SK-N-SH treated with all-trans-retinoic acid at 6 μM for 48 hours (cell line): ENCODE data around the gene MAP4K4.
A peak's percentile ranks its signal among the peaks of the same experiment; 100 is the strongest.

Experiments
- ATAC-seq: fragments of 200-7000 bp; cut with Tn5 transposase; 3 replicates; pipeline ENCODE4 v1.9.1; 2020; ENCODE audit warnings: mild to moderate bottlenecking, moderate library complexity
- ARNTL ChIP-seq: fragments of 450-650 bp; formaldehyde crosslinking; IDR thresholded peaks from 2 replicates; pipeline ENCODE4 v1.5.0; 2020; ENCODE audit warnings: low read depth, mild to moderate bottlenecking, moderate library complexity, borderline replicate concordance
- BACH2 ChIP-seq: fragments of 250-450 bp; sonication (Bioruptor Pico); IDR thresholded peaks from 2 replicates; pipeline ENCODE4 v1.9.0; 2021; ENCODE audit warnings: mild to moderate bottlenecking, borderline replicate concordance
- CSDC2 ChIP-seq: fragments of 250-450 bp; sonication (Bioruptor Pico); IDR thresholded peaks from 2 replicates; pipeline ENCODE4 v1.5.0; 2020; ENCODE audit warnings: mild to moderate bottlenecking, moderate library complexity
- ESRRG ChIP-seq: fragments of 250-450 bp; sonication (Bioruptor Pico); IDR thresholded peaks from 2 replicates; pipeline ENCODE4 v1.6.1; 2021; ENCODE audit warnings: mild to moderate bottlenecking
- GLIS3 ChIP-seq: fragments of 250-450 bp; sonication (Bioruptor Pico); IDR thresholded peaks from 2 replicates; pipeline ENCODE4 v1.5.0; 2020; ENCODE audit warnings: mild to moderate bottlenecking, moderate library complexity
- ISL1 ChIP-seq: fragments of 250-450 bp; sonication (Bioruptor Pico); IDR thresholded peaks from 2 replicates; pipeline ENCODE4 v2.1.2; 2022; ENCODE audit warnings: mild to moderate bottlenecking, moderate library complexity
- OSR1 ChIP-seq: fragments of 250-450 bp; sonication (Bioruptor Pico); IDR thresholded peaks from 2 replicates; pipeline ENCODE4 v1.8.0; 2022; ENCODE audit warnings: moderate library complexity, mild to moderate bottlenecking, inconsistent platforms
- PPARA ChIP-seq: fragments of 250-450 bp; sonication (Bioruptor Pico); IDR thresholded peaks from 2 replicates; pipeline ENCODE4 v1.5.0; 2020; ENCODE audit warnings: mild to moderate bottlenecking, borderline replicate concordance
- RARB ChIP-seq: fragments of 250-450 bp; sonication (Bioruptor Pico); IDR thresholded peaks from 2 replicates; pipeline ENCODE4 v1.8.0; 2021; ENCODE audit warnings: mild to moderate bottlenecking, moderate library complexity
- SNAI2 ChIP-seq: fragments of 250-450 bp; sonication (Bioruptor Pico); IDR thresholded peaks from 2 replicates; pipeline ENCODE4 v1.5.0; 2020; ENCODE audit warnings: mild to moderate bottlenecking, moderate library complexity
- TCF4 ChIP-seq: fragments of 250-450 bp; sonication (Bioruptor Pico); IDR thresholded peaks from 2 replicates; pipeline ENCODE4 v1.8.0; 2021; ENCODE audit warnings: mild to moderate bottlenecking, moderate library complexity, borderline replicate concordance
- TOX ChIP-seq: fragments of 250-450 bp; sonication (Bioruptor Pico); IDR thresholded peaks from 2 replicates; pipeline ENCODE4 v1.8.0; 2021; ENCODE audit warnings: mild to moderate bottlenecking, moderate library complexity, borderline replicate concordance
- ZC3H10 ChIP-seq: fragments of 250-450 bp; sonication (Bioruptor Pico); IDR thresholded peaks from 2 replicates; pipeline ENCODE4 v1.5.1; 2021; ENCODE audit warnings: mild to moderate bottlenecking, moderate library complexity
- ZFP3 ChIP-seq: fragments of 250-450 bp; sonication (Bioruptor Pico); IDR thresholded peaks from 2 replicates; pipeline ENCODE4 v1.5.0; 2020; ENCODE audit warnings: mild to moderate bottlenecking, moderate library complexity
- ZFP30 ChIP-seq: fragments of 450-650 bp; formaldehyde crosslinking; IDR thresholded peaks from 2 replicates; pipeline ENCODE4 v1.5.0; 2022; ENCODE audit warnings: mild to moderate bottlenecking, moderate library complexity
- ZNF565 ChIP-seq: fragments of 450-650 bp; formaldehyde crosslinking; conservative IDR thresholded peaks from 2 replicates; pipeline ENCODE4 v1.5.0; 2020; ENCODE audit warnings: low read depth, mild to moderate bottlenecking, moderate library complexity
- ZNF70 ChIP-seq: fragments of 450-650 bp; formaldehyde crosslinking; IDR thresholded peaks from 2 replicates; pipeline ENCODE4 v1.5.0; 2020; ENCODE audit warnings: mild to moderate bottlenecking, moderate library complexity
- ZNF8 ChIP-seq: fragments of 450-650 bp; formaldehyde crosslinking; IDR thresholded peaks from 2 replicates; pipeline ENCODE4 v1.5.0; 2020; ENCODE audit warnings: mild to moderate bottlenecking, moderate library complexity
- TF ChIP-seq, protein P1 (sequence below): fragments of 250-450 bp; sonication (Bioruptor Pico); IDR thresholded peaks from 2 replicates; pipeline ENCODE4 v1.8.0; 2021; ENCODE audit warnings: low read depth, mild to moderate bottlenecking, moderate library complexity, borderline replicate concordance
- TF ChIP-seq, protein P2 (sequence below): fragments of 250-450 bp; sonication (Bioruptor Pico); IDR thresholded peaks from 2 replicates; pipeline ENCODE4 v1.5.0; 2020; ENCODE audit warnings: mild to moderate bottlenecking, moderate library complexity
- TF ChIP-seq, protein P3 (sequence below): fragments of 250-450 bp; sonication (Bioruptor Pico); IDR thresholded peaks from 2 replicates; pipeline ENCODE4 v1.5.1; 2020; ENCODE audit warnings: low read depth, mild to moderate bottlenecking, moderate library complexity
- TF ChIP-seq, protein P4 (sequence below): fragments of 250-450 bp; sonication (Bioruptor Pico); IDR thresholded peaks from 2 replicates; pipeline ENCODE4 v1.5.1; 2021; ENCODE audit warnings: mild to moderate bottlenecking, moderate library complexity
- TF ChIP-seq, protein P5 (sequence below): fragments of 250-450 bp; sonication (Bioruptor Pico); IDR thresholded peaks from 2 replicates; pipeline ENCODE4 v1.8.0; 2020; ENCODE audit warnings: mild to moderate bottlenecking, moderate library complexity, borderline replicate concordance

The MAP4K4 gene

DNA sequence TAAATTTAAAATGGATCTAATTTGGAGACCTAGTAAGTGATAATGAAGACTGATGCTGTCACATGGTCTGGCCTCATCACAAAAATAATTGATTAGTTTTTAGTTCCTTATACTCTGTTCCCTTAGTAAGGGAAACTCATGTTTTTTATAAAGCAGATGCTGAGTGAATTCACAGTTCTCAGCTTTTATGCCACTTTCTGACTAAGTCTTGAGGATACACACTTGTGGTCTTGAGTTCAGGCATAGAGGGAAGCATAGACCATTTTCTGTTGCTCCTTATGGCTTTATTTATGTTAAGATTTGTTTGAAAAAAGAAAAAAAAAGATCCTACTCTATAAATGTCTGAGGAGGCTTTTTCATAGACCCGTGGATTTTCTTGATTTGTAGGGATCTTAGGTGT lies 91.1 kb downstream of the MAP4K4 start:
- ATAC-seq, result no peak
- TF ChIP-seq OSR1 (CRISPR knock-in tag) (no peak), CSDC2 (CRISPR knock-in tag) (no peak), ZNF8 (CRISPR knock-in tag) (no peak), PPARA (CRISPR knock-in tag) (no peak), RARB (CRISPR knock-in tag) (no peak), GLIS3 (CRISPR knock-in tag) (no peak), ZNF565 (CRISPR knock-in tag) (no peak), ZC3H10 (CRISPR knock-in tag) (no peak), TCF4 (no peak), SNAI2 (CRISPR knock-in tag) (no peak), TOX (CRISPR knock-in tag) (no peak), ARNTL (CRISPR knock-in tag) (no peak), ZFP30 (CRISPR knock-in tag) (no peak), ISL1 (CRISPR knock-in tag) (no peak), ESRRG (CRISPR knock-in tag) (no peak), ZNF70 (CRISPR knock-in tag) (no peak)
- TF ChIP-seq, protein P1, sequence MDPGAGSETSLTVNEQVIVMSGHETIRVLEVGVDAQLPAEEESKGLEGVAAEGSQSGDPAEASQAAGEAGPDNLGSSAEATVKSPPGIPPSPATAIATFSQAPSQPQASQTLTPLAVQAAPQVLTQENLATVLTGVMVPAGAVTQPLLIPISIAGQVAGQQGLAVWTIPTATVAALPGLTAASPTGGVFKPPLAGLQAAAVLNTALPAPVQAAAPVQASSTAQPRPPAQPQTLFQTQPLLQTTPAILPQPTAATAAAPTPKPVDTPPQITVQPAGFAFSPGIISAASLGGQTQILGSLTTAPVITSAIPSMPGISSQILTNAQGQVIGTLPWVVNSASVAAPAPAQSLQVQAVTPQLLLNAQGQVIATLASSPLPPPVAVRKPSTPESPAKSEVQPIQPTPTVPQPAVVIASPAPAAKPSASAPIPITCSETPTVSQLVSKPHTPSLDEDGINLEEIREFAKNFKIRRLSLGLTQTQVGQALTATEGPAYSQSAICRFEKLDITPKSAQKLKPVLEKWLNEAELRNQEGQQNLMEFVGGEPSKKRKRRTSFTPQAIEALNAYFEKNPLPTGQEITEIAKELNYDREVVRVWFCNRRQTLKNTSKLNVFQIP (CRISPR knock-in tag), result no peak
- TF ChIP-seq, protein P2, sequence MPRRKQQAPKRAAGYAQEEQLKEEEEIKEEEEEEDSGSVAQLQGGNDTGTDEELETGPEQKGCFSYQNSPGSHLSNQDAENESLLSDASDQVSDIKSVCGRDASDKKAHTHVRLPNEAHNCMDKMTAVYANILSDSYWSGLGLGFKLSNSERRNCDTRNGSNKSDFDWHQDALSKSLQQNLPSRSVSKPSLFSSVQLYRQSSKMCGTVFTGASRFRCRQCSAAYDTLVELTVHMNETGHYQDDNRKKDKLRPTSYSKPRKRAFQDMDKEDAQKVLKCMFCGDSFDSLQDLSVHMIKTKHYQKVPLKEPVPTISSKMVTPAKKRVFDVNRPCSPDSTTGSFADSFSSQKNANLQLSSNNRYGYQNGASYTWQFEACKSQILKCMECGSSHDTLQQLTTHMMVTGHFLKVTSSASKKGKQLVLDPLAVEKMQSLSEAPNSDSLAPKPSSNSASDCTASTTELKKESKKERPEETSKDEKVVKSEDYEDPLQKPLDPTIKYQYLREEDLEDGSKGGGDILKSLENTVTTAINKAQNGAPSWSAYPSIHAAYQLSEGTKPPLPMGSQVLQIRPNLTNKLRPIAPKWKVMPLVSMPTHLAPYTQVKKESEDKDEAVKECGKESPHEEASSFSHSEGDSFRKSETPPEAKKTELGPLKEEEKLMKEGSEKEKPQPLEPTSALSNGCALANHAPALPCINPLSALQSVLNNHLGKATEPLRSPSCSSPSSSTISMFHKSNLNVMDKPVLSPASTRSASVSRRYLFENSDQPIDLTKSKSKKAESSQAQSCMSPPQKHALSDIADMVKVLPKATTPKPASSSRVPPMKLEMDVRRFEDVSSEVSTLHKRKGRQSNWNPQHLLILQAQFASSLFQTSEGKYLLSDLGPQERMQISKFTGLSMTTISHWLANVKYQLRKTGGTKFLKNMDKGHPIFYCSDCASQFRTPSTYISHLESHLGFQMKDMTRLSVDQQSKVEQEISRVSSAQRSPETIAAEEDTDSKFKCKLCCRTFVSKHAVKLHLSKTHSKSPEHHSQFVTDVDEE (CRISPR knock-in tag), result no peak
- TF ChIP-seq, protein P3, sequence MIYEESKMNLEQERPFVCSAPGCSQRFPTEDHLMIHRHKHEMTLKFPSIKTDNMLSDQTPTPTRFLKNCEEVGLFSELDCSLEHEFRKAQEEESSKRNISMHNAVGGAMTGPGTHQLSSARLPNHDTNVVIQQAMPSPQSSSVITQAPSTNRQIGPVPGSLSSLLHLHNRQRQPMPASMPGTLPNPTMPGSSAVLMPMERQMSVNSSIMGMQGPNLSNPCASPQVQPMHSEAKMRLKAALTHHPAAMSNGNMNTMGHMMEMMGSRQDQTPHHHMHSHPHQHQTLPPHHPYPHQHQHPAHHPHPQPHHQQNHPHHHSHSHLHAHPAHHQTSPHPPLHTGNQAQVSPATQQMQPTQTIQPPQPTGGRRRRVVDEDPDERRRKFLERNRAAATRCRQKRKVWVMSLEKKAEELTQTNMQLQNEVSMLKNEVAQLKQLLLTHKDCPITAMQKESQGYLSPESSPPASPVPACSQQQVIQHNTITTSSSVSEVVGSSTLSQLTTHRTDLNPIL (CRISPR knock-in tag), result no peak
- TF ChIP-seq, protein P4, sequence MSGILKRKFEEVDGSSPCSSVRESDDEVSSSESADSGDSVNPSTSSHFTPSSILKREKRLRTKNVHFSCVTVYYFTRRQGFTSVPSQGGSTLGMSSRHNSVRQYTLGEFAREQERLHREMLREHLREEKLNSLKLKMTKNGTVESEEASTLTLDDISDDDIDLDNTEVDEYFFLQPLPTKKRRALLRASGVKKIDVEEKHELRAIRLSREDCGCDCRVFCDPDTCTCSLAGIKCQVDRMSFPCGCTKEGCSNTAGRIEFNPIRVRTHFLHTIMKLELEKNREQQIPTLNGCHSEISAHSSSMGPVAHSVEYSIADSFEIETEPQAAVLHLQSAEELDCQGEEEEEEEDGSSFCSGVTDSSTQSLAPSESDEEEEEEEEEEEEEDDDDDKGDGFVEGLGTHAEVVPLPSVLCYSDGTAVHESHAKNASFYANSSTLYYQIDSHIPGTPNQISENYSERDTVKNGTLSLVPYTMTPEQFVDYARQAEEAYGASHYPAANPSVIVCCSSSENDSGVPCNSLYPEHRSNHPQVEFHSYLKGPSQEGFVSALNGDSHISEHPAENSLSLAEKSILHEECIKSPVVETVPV (CRISPR knock-in tag), result no peak

DNA sequence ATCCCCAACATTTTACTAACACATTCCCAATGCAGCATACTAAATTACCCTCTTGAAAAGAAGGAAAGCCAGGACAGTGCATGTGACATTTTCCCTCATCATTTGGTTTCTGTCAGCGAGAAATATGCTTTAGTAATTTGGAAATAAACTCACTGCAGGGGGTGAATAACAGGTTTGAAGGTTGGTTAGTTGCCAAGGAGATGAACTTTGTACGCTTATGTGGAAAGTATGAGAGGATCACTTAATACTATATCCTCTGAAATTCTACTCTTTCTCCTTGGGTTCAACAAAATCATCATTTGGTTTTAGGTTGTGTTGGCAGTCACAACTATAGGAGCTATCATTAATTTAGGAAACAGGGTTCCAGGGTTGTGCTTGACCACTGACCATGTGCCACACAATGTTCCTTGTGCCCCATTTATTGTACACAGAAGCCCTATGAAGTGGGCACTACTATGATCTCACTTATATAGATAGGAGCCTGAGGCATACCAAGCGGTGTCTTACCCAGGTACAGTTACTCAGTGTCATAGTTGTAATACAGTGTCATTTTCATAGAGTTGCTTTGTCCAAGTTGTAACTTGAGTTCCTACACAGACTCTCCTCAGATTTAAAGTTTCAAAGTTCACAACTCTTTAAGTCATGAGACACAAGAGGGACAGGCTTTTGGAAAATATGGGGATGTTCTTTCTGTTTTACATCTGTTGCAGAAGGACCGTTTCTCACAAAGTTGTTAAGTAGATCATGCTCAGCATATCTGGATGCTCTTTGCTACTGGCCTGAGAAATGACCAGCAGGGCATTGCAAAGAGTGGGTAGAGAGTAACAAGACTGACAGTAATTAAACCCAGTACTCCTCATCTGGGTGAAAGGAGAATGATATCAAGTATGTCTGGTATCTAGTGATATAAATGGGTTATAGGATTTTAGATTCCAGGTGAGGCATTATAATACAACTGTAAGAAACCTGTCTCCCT lies 91.8 kb downstream of the MAP4K4 start:
- peak; percentile 51 for ATAC-seq
- TF ChIP-seq ISL1 (CRISPR knock-in tag), result 0 out of 2 replicates have a peak, but pooled peaks have one; percentile 13
- no peak for TF ChIP-seq OSR1 (CRISPR knock-in tag)
- TF ChIP-seq, protein P3 (CRISPR knock-in tag), result no peak

DNA sequence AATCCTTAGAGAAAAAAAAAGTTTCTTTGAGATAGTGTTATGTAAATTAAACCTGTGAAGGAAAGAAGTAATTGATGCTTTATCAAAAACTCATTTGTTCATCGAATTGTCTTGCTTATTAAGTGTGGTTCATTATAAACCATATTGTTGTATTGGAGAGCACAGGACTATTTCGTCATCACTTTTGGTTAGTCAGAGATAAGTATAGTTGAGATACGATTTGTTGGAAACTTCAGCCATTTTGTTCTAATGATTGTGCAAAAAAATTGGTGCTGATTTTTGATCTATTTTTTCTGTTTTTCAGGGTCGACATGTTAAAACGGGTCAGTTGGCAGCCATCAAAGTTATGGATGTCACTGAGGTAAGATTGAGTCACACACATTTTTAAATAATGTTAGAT lies 92.9 kb downstream of the MAP4K4 start:
- ATAC-seq, result no peak
- TF ChIP-seq BACH2 (CRISPR knock-in tag), result no peak
- TF ChIP-seq OSR1 (CRISPR knock-in tag), result no peak
- no peak for TF ChIP-seq ZNF8 (CRISPR knock-in tag)
- no peak for TF ChIP-seq ZFP3 (CRISPR knock-in tag)
- no peak for TF ChIP-seq ISL1 (CRISPR knock-in tag)
- TF ChIP-seq, protein P3 (CRISPR knock-in tag), result no peak
- TF ChIP-seq, protein P5, sequence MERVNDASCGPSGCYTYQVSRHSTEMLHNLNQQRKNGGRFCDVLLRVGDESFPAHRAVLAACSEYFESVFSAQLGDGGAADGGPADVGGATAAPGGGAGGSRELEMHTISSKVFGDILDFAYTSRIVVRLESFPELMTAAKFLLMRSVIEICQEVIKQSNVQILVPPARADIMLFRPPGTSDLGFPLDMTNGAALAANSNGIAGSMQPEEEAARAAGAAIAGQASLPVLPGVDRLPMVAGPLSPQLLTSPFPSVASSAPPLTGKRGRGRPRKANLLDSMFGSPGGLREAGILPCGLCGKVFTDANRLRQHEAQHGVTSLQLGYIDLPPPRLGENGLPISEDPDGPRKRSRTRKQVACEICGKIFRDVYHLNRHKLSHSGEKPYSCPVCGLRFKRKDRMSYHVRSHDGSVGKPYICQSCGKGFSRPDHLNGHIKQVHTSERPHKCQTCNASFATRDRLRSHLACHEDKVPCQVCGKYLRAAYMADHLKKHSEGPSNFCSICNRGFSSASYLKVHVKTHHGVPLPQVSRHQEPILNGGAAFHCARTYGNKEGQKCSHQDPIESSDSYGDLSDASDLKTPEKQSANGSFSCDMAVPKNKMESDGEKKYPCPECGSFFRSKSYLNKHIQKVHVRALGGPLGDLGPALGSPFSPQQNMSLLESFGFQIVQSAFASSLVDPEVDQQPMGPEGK (CRISPR knock-in tag), result no peak
- TF ChIP-seq, protein P1 (CRISPR knock-in tag), result no peak
- no peak for TF ChIP-seq ZNF70 (CRISPR knock-in tag)
- no peak for TF ChIP-seq ARNTL (CRISPR knock-in tag)
- no peak for TF ChIP-seq PPARA (CRISPR knock-in tag)
- TF ChIP-seq ZC3H10 (CRISPR knock-in tag), result no peak
